CD14-positive monocyte (primary cell): Measurements from ENCODE around the gene HIBADH. TPM values are rescaled to one million over a fixed set of nuclear protein-coding genes. Genes with fewer than 3 reads are reported as not detected.

Source experiments
- DNase-seq, 3 donors: peaks; one replicate each; pipeline ENCODE4 v3.0.0-alpha.2; 2011 to 2022
- H2AFZ ChIP-seq: 2 replicates; pipeline ENCODE4 v1.6.0; 2012; ENCODE audit warnings: mild to moderate bottlenecking, low read depth, low read length, inconsistent platforms; ENCODE audit not compliant: insufficient read depth, poor library complexity, severe bottlenecking
- H3K27ac ChIP-seq, 2 donors: 1 replicate in 1 of 2; 2 replicates in 1 of 2; pipeline ENCODE4 v1.5.1; 2012 to 2013; ENCODE audit warnings: low read length in 2 of 2, control low read depth in 1 of 2, inconsistent platforms in 1 of 2, low read depth in 1 of 2, mild to moderate bottlenecking in 1 of 2
- H3K27me3 ChIP-seq, 2 donors: one replicate each; pipeline versions ENCODE4 v1.6.0 to v1.6.1; 2011 to 2013; ENCODE audit warnings: low read length in 2 of 2; ENCODE audit not compliant: control insufficient read depth in 2 of 2, insufficient read depth in 2 of 2
- H3K36me3 ChIP-seq, 2 donors: replicated peaks in 1 of 2; 1 replicate in 1 of 2; 2 replicates in 1 of 2; pipeline versions ENCODE4 v1.5.1 to v1.6.1; 2012 to 2013; ENCODE audit warnings: low read length in 2 of 2, control low read depth in 1 of 2, inconsistent platforms in 1 of 2, mild to moderate bottlenecking in 1 of 2; ENCODE audit not compliant: insufficient read depth in 2 of 2, control insufficient read depth in 1 of 2
- H3K4me1 ChIP-seq, 2 donors: 1 replicate in 1 of 2; 2 replicates in 1 of 2; pipeline versions ENCODE4 v1.5.1 to v1.6.1; 2012 to 2013; ENCODE audit warnings: low read length in 2 of 2, control low read depth in 1 of 2, inconsistent platforms in 1 of 2, mild to moderate bottlenecking in 1 of 2, moderate library complexity in 1 of 2; ENCODE audit not compliant: insufficient read depth in 2 of 2, control insufficient read depth in 1 of 2
- H3K4me2 ChIP-seq: replicated peaks from 2 replicates; pipeline ENCODE3; 2012; ENCODE audit warnings: low read length, moderate library complexity, mild to moderate bottlenecking; ENCODE audit not compliant: poor library complexity, severe bottlenecking; ENCODE audit errors: extremely low read depth
- H3K4me3 ChIP-seq, 3 experiments: fragments of 200-600 bp in 1 of 3; sonication (generic) in 1 of 3; replicated peaks in 1 of 3; 1 replicate in 2 of 3; 2 replicates in 1 of 3; pipeline ENCODE4 v1.5.1; 2011 to 2013; ENCODE audit warnings: low read length in 3 of 3, mild to moderate bottlenecking in 3 of 3, control low read depth in 2 of 3, low read depth in 2 of 3, inconsistent platforms in 1 of 3, moderate library complexity in 1 of 3
- H3K79me2 ChIP-seq: 2 replicates; pipeline ENCODE4 v1.6.0; 2012; ENCODE audit warnings: mild to moderate bottlenecking, control low read depth, inconsistent platforms, low read length, moderate library complexity; ENCODE audit not compliant: insufficient read depth
- H3K9ac ChIP-seq: 2 replicates; pipeline ENCODE4 v1.6.0; 2017; ENCODE audit warnings: low read length, mild to moderate bottlenecking; ENCODE audit not compliant: insufficient read depth, poor library complexity, severe bottlenecking
- H3K9me3 ChIP-seq, 2 donors: replicated peaks in 1 of 2; 1 replicate in 1 of 2; 2 replicates in 1 of 2; pipeline versions ENCODE4 v1.5.1 to v1.6.1; 2012 to 2013; ENCODE audit warnings: low read length in 2 of 2, control low read depth in 1 of 2; ENCODE audit not compliant: control insufficient read depth in 1 of 2, insufficient read depth in 1 of 2
- H4K20me1 ChIP-seq: 2 replicates; pipeline ENCODE4 v1.6.0; 2012; ENCODE audit warnings: mild to moderate bottlenecking, low read length, control low read depth, moderate library complexity; ENCODE audit not compliant: insufficient read depth
- H3K27ac Mint-ChIP-seq, 7 donors: one replicate each; pipeline ENCODE4 v1.8.0; 2020; ENCODE audit warnings: mild to moderate bottlenecking in 7 of 7, mixed read lengths in 7 of 7, moderate library complexity in 6 of 7, inconsistent platforms in 2 of 7
- H3K27me3 Mint-ChIP-seq, 3 donors: one replicate each; pipeline ENCODE4 v1.8.0; 2021 to 2022; ENCODE audit warnings: low read depth in 3 of 3, mild to moderate bottlenecking in 3 of 3, mixed read lengths in 3 of 3, moderate library complexity in 3 of 3, inconsistent platforms in 1 of 3
- H3K36me3 Mint-ChIP-seq, 2 donors: one replicate each; pipeline ENCODE4 v1.8.0; 2020; ENCODE audit warnings: mixed read lengths in 2 of 2, inconsistent platforms in 1 of 2, mild to moderate bottlenecking in 1 of 2
- H3K4me1 Mint-ChIP-seq: one replicate; pipeline ENCODE4 v1.8.0; 2020; ENCODE audit warnings: mild to moderate bottlenecking, mixed read lengths
- H3K4me3 Mint-ChIP-seq, 2 donors: one replicate each; pipeline ENCODE4 v1.8.0; 2020; ENCODE audit warnings: mild to moderate bottlenecking in 2 of 2, mixed read lengths in 2 of 2, moderate library complexity in 1 of 2
- H3K9me3 Mint-ChIP-seq, 7 donors: one replicate each; pipeline ENCODE4 v1.8.0; 2020 to 2022; ENCODE audit warnings: mixed read lengths in 7 of 7, mild to moderate bottlenecking in 6 of 7, moderate library complexity in 6 of 7, inconsistent platforms in 2 of 7
- WGBS: methylation state at CpG from one replicate; pipeline ENCODE4 v1.1.5; 2013; ENCODE audit warnings: missing lambda C conversion rate; ENCODE audit not compliant: insufficient coverage; 5-methylcytosine and 5-hydroxymethylcytosine counted together
- intact Hi-C, 2 donors: fragments of 100-400 bp; cut with micrococcal nuclease; formaldehyde crosslinking; loops; one replicate each; pipeline versions ENCODE4 v1.15.0 to v1.15.1; 2023
- polyA plus RNA-seq, 3 donors: library from polyadenylated mRNA; depleted of rRNA in 1 of 3; unstranded in 2 of 3; stranded (reverse) in 1 of 3; fragments of 300-500 nt in 2 of 3; fragments of >200 nt in 1 of 3; fragmentation: Illumina TruSeq in 2 of 3; gene quantifications; 1 replicate in 2 of 3; 2 replicates in 1 of 3; pipeline ENCODE4 v1.2.3, GENCODE V29; 2012 to 2021
- TF ChIP-seq, protein P1 (sequence below): fragments of 200-600 bp; IDR thresholded peaks from one replicate; pipeline ENCODE4 v1.8.0; 2022; ENCODE audit warnings: antibody characterized with exemption, mild to moderate bottlenecking

The HIBADH gene
- polyA plus RNA-seq, 3 donors: 8.9 to 29.1 (median 26.5) TPM

DNA sequence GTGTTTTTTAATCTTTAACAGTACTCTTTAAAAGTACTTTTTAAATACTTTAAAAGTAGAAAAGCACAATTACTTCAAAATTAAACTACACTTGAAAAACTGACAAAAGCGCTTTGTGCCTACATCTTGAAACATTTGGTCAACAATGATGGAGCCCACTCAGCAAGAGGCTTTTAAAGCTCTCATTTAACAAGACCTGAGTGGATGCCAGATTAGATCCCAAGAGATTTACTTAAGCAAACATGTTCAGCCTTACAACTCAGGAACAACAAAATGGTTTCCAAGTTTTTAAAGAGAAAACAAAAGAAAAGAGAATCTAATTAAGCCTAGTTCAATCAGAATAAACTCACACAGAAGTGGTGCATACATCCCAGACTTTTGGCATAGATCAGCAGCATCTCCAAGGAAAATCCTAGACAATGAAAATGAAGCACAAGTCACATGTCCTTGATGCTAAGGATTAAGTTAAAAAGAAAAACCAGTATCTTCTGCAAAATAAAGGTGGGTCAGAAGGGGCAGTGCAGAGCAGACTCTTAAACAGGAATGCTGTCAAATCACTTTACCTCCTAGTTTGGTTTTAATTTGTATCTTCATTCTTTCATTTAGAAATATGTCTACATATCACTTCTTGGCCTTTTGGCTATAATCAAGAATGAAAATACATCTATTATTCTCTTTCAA, 26.2 kb downstream of the HIBADH start:
- H3K4me3 Mint-ChIP-seq: no peak overlapping the region
- no peak overlapping the region for H3K9ac ChIP-seq
- H3K4me3 ChIP-seq: no peak overlapping the region
- TF ChIP-seq, protein P1, sequence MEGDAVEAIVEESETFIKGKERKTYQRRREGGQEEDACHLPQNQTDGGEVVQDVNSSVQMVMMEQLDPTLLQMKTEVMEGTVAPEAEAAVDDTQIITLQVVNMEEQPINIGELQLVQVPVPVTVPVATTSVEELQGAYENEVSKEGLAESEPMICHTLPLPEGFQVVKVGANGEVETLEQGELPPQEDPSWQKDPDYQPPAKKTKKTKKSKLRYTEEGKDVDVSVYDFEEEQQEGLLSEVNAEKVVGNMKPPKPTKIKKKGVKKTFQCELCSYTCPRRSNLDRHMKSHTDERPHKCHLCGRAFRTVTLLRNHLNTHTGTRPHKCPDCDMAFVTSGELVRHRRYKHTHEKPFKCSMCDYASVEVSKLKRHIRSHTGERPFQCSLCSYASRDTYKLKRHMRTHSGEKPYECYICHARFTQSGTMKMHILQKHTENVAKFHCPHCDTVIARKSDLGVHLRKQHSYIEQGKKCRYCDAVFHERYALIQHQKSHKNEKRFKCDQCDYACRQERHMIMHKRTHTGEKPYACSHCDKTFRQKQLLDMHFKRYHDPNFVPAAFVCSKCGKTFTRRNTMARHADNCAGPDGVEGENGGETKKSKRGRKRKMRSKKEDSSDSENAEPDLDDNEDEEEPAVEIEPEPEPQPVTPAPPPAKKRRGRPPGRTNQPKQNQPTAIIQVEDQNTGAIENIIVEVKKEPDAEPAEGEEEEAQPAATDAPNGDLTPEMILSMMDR: no peak
- H3K4me2 ChIP-seq: no peak overlapping the region
- H3K4me1 Mint-ChIP-seq: peaks cover 3% of the 10 kb centered on the region
- H3K9me3 ChIP-seq: no peaks in the 10 kb centered on the region
- no peaks in the 10 kb centered on the region for H4K20me1 ChIP-seq
- H3K79me2 ChIP-seq: no peaks in the 10 kb centered on the region
- H3K36me3 Mint-ChIP-seq: peaks cover 9 to 13% of the 10 kb centered on the region in 2 donors
- H3K27me3 Mint-ChIP-seq: no peaks in the 10 kb centered on the region
- no peak overlapping the region for H3K27ac Mint-ChIP-seq
- H3K36me3 ChIP-seq: no peaks in the 10 kb centered on the region
- DNase-seq: no peak
- H3K27ac ChIP-seq: no peak overlapping the region
- no peaks in the 10 kb centered on the region for H3K27me3 ChIP-seq
- 100% methylated on average over 1 of the region's 1 CpG for WGBS
- H3K4me1 ChIP-seq: no peaks in the 10 kb centered on the region
- H2AFZ ChIP-seq: no peak overlapping the region
- H3K9me3 Mint-ChIP-seq: no peaks in the 10 kb centered on the region
- intact Hi-C loops: no loop called here

DNA sequence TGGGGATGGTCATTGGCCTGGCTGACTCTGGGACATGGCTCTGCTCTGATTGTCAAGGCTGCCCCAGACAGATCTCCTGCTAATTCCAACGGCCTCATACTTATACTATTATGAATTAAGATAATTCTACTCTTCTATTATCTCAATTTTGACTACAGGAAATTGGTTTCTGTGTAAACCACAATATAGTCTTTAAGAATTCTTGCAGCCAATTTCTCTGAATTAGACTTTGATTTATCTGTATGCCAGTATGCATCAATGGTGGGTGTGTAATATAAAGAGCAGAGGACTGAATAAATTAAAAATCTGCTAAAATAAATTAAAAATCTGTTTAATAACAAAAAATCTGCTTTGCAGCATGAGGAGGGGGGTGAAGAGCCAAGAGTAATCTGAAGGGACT, 27.0 kb downstream of the HIBADH start:
- DNase-seq: no peak

More for the DNA sequence above, 27.0 kb downstream of the HIBADH start:
- no peaks in the 10 kb centered on the region for H3K27me3 Mint-ChIP-seq
- no peaks in the 10 kb centered on the region for H3K9me3 Mint-ChIP-seq
- Histone ChIP-seq H3K4me3 (no peak overlapping the region), H3K27ac (no peak overlapping the region), H3K36me3 (no peaks in the 10 kb centered on the region), H3K79me2 (no peaks in the 10 kb centered on the region), H3K4me2 (no peak overlapping the region), H4K20me1 (no peaks in the 10 kb centered on the region), H3K27me3 (no peaks in the 10 kb centered on the region), H2AFZ (no peak overlapping the region), H3K9ac (no peak overlapping the region), H3K9me3 (no peaks in the 10 kb centered on the region), H3K4me1 (no peaks in the 10 kb centered on the region)
- H3K36me3 Mint-ChIP-seq: peaks cover 9 to 19% of the 10 kb centered on the region in 2 donors
- intact Hi-C loops: no loop called here
- H3K27ac Mint-ChIP-seq: no peak overlapping the region
- no peaks in the 10 kb centered on the region for H3K4me1 Mint-ChIP-seq
- H3K4me3 Mint-ChIP-seq: no peak overlapping the region
- WGBS: no CpG with 5 or more reads among the region's 1 CpG
- TF ChIP-seq, protein P1: no peak
